Tibial nerve (tissue), 4 donors: ENCODE results near the gene RNF214.

Experiments used
- EP300 ChIP-seq, 2 donors: sonication (generic); formaldehyde crosslinking; IDR thresholded peaks; one replicate each; pipeline ENCODE4 v1.6.1; 2017; ENCODE audit warnings: antibody characterized with exemption in 2 of 2, mild to moderate bottlenecking in 1 of 2
- POLR2A ChIP-seq, 2 donors: fragments of 450-650 bp; IDR thresholded peaks; one replicate each; pipeline ENCODE4 v1.6.1; 2017; ENCODE audit warnings: antibody characterized with exemption in 2 of 2, mild to moderate bottlenecking in 2 of 2, moderate library complexity in 2 of 2
- TF ChIP-seq, protein P1 (sequence below), 5 experiments: fragments of 200-600 bp in 3 of 5; fragments of 450-650 bp in 2 of 5; sonication (generic) in 3 of 5; IDR thresholded peaks; one replicate each; pipeline ENCODE4 v1.5.1; 2016 to 2019; ENCODE audit warnings: antibody characterized with exemption in 5 of 5, mild to moderate bottlenecking in 3 of 5, moderate library complexity in 2 of 5

DNA sequence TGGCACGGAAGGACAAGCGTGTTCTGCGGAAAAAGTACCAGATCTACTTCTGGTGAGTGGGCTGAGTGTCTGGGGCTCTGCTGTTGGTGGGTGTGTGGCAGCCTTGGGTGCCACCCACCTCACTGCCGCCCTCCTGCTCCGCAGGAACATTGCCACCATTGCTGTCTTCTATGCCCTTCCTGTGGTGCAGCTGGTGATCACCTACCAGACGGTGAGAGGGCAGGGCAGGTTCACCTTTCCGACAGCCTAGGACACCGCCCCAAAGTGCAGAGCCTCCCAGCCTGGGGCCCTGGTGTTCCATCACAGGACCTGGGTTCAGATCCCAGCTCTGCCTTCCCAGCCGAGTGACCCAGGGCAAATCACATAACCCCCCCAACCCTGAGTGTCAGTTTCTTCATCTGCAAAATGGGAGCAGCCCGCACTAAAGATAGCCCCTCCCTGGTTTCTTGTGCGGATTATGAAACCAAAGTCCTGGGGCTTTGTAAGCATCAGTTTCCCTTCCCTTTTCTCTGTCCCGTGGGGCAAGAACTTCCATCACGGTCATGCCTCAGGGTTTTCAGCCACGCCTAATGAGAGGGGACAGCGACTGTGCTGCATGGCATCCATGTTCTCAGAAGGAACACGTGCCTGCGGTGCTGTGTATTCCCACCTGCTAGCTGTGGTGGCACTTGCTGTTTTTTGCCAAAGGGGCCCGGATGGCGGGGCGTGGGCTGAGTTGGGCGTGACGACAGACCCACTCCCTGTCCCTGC is 43.1 kb upstream of the RNF214 start:
- TF ChIP-seq, protein P1, sequence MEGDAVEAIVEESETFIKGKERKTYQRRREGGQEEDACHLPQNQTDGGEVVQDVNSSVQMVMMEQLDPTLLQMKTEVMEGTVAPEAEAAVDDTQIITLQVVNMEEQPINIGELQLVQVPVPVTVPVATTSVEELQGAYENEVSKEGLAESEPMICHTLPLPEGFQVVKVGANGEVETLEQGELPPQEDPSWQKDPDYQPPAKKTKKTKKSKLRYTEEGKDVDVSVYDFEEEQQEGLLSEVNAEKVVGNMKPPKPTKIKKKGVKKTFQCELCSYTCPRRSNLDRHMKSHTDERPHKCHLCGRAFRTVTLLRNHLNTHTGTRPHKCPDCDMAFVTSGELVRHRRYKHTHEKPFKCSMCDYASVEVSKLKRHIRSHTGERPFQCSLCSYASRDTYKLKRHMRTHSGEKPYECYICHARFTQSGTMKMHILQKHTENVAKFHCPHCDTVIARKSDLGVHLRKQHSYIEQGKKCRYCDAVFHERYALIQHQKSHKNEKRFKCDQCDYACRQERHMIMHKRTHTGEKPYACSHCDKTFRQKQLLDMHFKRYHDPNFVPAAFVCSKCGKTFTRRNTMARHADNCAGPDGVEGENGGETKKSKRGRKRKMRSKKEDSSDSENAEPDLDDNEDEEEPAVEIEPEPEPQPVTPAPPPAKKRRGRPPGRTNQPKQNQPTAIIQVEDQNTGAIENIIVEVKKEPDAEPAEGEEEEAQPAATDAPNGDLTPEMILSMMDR (IDR thresholded peaks at IDR 0.05) = no peak
- TF ChIP-seq POLR2A (IDR thresholded peaks at IDR 0.05) = no peak
- peak in 1 of 2 donors; percentile 27 for TF ChIP-seq EP300 (IDR thresholded peaks at IDR 0.05)
